Central memory CD8-positive, alpha-beta T cell (primary cell): Measurements from ENCODE around the gene UFD1.
"Not testable (repeated sequence)": the region's sequence is repeated elsewhere in the genome, so short reads cannot be mapped to it uniquely, and the experiment has no call there.

ENCODE experiments used
- ATAC-seq: fragments of 150-1000 bp; cut with Tn5 transposase; replicated peaks from 2 replicates; pipeline ENCODE4 v1.10.0; 2022; ENCODE audit warnings: mild to moderate bottlenecking, moderate FRiP score, moderate number of reproducible peaks; ENCODE audit not compliant: poor library complexity, severe bottlenecking; ENCODE audit errors: extremely low read depth
- DNase-seq, 2 donors: peaks; one replicate each; pipeline ENCODE4 v3.0.0; 2021; ENCODE audit warnings: low spot score in 2 of 2
- H3K27ac Mint-ChIP-seq: one replicate; pipeline ENCODE4 v1.8.0; 2022; ENCODE audit warnings: low read depth, mild to moderate bottlenecking, moderate library complexity, mixed read lengths
- H3K27me3 Mint-ChIP-seq: one replicate; pipeline ENCODE4 v1.8.0; 2022; ENCODE audit warnings: mixed read lengths
- H3K36me3 Mint-ChIP-seq: one replicate; pipeline ENCODE4 v1.8.0; 2022; ENCODE audit warnings: mild to moderate bottlenecking, moderate library complexity, mixed read lengths; ENCODE audit not compliant: insufficient read depth
- H3K4me1 Mint-ChIP-seq: one replicate; pipeline ENCODE4 v1.8.0; 2022; ENCODE audit warnings: mixed read lengths
- H3K4me3 Mint-ChIP-seq: one replicate; pipeline ENCODE4 v1.8.0; 2022; ENCODE audit warnings: mild to moderate bottlenecking, moderate library complexity, mixed read lengths
- H3K9me3 Mint-ChIP-seq: one replicate; pipeline ENCODE4 v1.8.0; 2022; ENCODE audit warnings: mixed read lengths

The UFD1 gene

GRCh38 chr22:19445279-19445982 is 33.6 kb downstream of the UFD1 start:
- not testable (repeated sequence) for H3K4me3 Mint-ChIP-seq, H3K9me3 Mint-ChIP-seq, H3K27me3 Mint-ChIP-seq, ATAC-seq, DNase-seq
- H3K36me3 Mint-ChIP-seq: peaks cover 28% of the 10 kb centered on the region
- H3K4me1 Mint-ChIP-seq: peaks cover 46% of the 10 kb centered on the region
- peak overlapping the region; percentile 46 for H3K27ac Mint-ChIP-seq

DNA sequence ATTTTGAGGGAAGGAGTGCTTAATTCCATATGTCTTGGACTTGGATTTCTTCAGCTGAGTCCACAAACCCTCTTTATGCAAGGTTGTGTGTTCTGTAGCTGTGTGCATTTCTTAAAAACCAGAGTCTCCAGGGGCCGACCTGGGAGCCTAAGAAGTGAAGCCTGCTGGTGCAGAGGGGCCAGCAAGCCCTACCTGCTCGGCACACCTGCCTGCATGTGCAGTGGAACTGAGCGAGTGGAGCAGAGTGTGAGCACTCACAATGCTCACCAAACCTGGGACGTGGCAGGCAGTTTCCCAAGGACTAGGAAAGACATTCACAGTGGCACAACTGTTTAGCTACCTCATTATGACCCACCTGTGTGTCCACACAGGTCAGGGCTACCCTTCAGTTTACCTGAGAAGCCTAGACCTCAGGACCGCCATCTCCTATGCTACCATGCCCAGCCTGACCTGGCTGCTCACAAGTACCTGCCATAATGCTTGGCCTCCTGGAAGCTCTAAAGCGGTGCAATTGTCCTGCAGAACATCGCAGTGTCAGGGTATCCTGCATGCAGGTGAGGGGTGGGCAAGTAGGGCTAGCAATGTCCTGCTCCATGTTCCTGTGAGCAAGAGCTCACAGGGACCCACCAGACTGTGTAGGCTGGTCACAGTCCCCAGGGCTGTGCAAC is 35.3 kb downstream of the UFD1 start:
- ATAC-seq (no peak), DNase-seq (no peak)
- no peaks in the 10 kb centered on the region for H3K9me3 Mint-ChIP-seq
- H3K4me1 Mint-ChIP-seq: peaks cover 46% of the 10 kb centered on the region
- H3K36me3 Mint-ChIP-seq: peaks cover 32% of the 10 kb centered on the region
- H3K27ac Mint-ChIP-seq: no peak overlapping the region
- H3K4me3 Mint-ChIP-seq: no peak overlapping the region
- no peaks in the 10 kb centered on the region for H3K27me3 Mint-ChIP-seq

- Mint-ChIP-seq H3K27me3 (no peaks in the 10 kb centered on the region), H3K4me1 (peaks cover 41% of the 10 kb centered on the region), H3K4me3 (no peak overlapping the region), H3K36me3 (peaks cover 32% of the 10 kb centered on the region), H3K27ac (no peak overlapping the region), H3K9me3 (no peaks in the 10 kb centered on the region)
- ATAC-seq: no peak
- DNase-seq: no peak
Observed at GRCh38 chr22:19442166-19442565, 36.8 kb downstream of the UFD1 start.

- Mint-ChIP-seq H3K27me3 (no peaks in the 10 kb centered on the region), H3K36me3 (peaks cover 30% of the 10 kb centered on the region), H3K4me1 (peaks cover 27% of the 10 kb centered on the region), H3K27ac (no peak overlapping the region), H3K4me3 (no peak overlapping the region), H3K9me3 (no peaks in the 10 kb centered on the region)
- DNase-seq (no peak), ATAC-seq (no peak)
Observed at GRCh38 chr22:19440411-19441195, 38.4 kb downstream of the UFD1 start.

DNA sequence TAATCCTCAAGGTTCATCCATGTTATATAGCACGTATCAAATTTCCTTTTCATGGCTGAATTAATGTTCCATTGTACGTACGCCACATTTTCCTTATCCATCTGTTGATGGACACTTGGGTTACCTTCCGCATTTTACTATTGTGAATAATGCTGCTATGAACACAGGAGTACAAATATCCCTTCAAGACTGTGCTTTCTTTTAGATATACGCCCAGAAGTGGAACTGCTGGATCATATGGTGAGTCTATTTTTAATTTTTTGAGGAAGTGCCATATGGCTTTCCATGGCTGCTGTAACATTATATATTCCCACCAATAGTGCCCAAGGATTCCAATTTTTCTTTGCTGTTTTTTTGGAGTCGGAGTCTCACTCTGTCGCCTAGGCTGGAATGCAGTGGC is 40.7 kb downstream of the UFD1 start:
- Mint-ChIP-seq H3K4me3 (no peak overlapping the region), H3K9me3 (no peaks in the 10 kb centered on the region), H3K27me3 (no peaks in the 10 kb centered on the region), H3K36me3 (peaks cover 26% of the 10 kb centered on the region), H3K27ac (no peak overlapping the region), H3K4me1 (peaks cover 8% of the 10 kb centered on the region)
- DNase-seq: no peak
- no peak for ATAC-seq

DNA sequence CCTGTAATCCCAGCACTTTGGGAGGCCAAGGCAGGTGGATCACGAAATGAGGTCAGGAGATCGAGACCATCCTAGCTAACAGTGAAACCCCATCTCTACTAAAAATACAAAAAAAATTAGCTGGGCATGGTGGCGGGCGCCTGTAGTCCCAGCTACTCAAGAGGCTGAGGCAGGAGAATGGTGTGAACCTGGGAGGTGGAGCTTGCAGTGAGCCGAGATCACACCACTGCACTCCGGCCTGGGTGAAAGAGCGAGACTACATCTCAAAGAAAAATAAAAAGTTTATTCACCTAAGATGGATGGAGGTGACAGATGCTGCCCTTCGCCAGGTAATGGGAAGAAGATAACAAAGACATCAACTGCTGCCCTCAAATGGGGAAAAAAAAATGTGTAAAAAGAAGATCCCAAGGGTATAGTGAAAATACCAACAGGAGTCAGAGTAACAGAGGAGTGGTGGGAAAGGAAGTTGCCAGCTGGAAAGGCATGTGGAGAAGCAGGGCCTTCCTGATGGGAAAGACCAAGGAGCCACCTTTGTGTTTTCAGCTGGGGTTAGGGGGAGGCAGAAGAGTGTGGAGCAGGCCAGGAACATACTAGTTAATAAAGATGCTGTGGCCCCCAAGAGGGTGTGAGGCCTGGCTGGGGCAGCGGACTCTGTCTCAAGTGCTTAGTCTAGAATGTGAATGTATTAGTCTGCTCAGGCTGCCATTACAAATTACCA is 42.4 kb downstream of the UFD1 start:
- H3K4me1 Mint-ChIP-seq, H3K27me3 Mint-ChIP-seq, DNase-seq, H3K4me3 Mint-ChIP-seq, ATAC-seq, H3K27ac Mint-ChIP-seq, H3K9me3 Mint-ChIP-seq: not testable (repeated sequence)
- peaks cover 32% of the 10 kb centered on the region for H3K36me3 Mint-ChIP-seq

DNA sequence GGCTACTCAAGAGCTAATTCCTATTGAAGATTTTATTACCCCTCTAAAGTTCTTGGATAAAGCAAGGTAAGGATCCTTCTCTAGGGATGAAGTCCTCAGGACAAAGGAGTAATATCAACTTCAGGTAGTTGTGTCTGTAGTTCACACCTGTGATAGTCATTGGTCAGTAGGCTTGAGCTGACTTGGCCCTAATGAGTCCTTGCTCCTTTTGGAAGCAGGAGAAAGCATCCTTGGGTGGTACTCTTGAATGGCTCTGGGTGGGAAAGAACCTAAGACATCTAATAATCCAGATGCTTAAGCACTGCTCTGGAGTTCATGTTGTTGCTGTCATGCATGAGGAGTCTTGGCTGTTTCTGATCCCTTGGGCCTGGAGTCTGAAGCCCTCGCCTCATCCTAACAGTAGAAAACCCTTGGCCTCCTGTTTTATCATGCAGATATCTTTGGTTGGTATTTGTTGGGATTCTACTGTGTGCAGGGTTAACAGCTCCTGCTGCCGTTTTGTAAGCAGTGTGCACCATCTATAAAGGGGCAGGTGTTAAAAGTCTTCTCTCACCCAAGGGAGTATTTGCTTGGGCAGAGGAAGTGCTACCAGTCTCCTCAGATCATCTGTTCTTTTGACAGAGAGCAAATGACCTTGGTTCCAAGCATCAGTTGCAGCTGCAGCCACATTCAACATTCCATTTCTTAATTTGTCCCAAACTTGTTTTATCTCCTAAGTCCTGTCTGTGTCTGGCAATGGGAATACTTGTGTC is 44.0 kb downstream of the UFD1 start:
- no peaks in the 10 kb centered on the region for H3K27me3 Mint-ChIP-seq

GRCh38 chr22:19434401-19434800 is 44.6 kb downstream of the UFD1 start:
- Mint-ChIP-seq H3K4me3 (peak overlapping the region; percentile 88), H3K27me3 (no peaks in the 10 kb centered on the region), H3K9me3 (no peaks in the 10 kb centered on the region), H3K36me3 (peaks cover 38% of the 10 kb centered on the region), H3K4me1 (peaks cover 20% of the 10 kb centered on the region), H3K27ac (no peak overlapping the region)
- DNase-seq (no peak), ATAC-seq (no peak)

More for the DNA sequence above, 44.0 kb downstream of the UFD1 start:
- Mint-ChIP-seq H3K4me1 (peaks cover 14% of the 10 kb centered on the region), H3K27ac (no peak overlapping the region), H3K9me3 (no peaks in the 10 kb centered on the region), H3K36me3 (peaks cover 36% of the 10 kb centered on the region), H3K4me3 (no peak overlapping the region)
- DNase-seq (no peak), ATAC-seq (no peak)

- Mint-ChIP-seq H3K36me3 (peaks cover 32% of the 10 kb centered on the region), H3K27me3 (no peaks in the 10 kb centered on the region), H3K4me1 (peaks cover 32% of the 10 kb centered on the region), H3K4me3 (peak within 1 kb of the TSS; percentile 88), H3K9me3 (no peaks in the 10 kb centered on the region), H3K27ac (peak within 1 kb of the TSS; percentile 87)
- peak; percentile 73 to 74 for DNase-seq
- peak; percentile 81 for ATAC-seq
Observed at GRCh38 chr22:19432133-19432851, 46.7 kb downstream of the UFD1 start, which contains the start of gene MRPL40. MRPL40 (plus strand) TSS chr22:19432545; CDS start chr22:19432555, 10 bp downstream.

GRCh38 chr22:19431649-19432132 is 47.3 kb downstream of the UFD1 start, which contains the start of gene HIRA:
HIRA (minus strand) TSS chr22:19431733; CDS start chr22:19431476, 257 bp downstream.
- Mint-ChIP-seq H3K4me3 (peak within 1 kb of the TSS; percentile 88), H3K27me3 (no peaks in the 10 kb centered on the region), H3K27ac (peak within 1 kb of the TSS; percentile 87), H3K36me3 (peaks cover 35% of the 10 kb centered on the region), H3K9me3 (no peaks in the 10 kb centered on the region), H3K4me1 (peaks cover 38% of the 10 kb centered on the region)
- DNase-seq (peak; percentile 80 to 88), ATAC-seq (peak; percentile 60)

GRCh38 chr22:19430890-19431541 is 48.0 kb downstream of the UFD1 start:
- ATAC-seq (no peak), DNase-seq (no peak)
- H3K4me1 Mint-ChIP-seq: peaks cover 45% of the 10 kb centered on the region

More at GRCh38 chr22:19430890-19431541, 48.0 kb downstream of the UFD1 start:
- Mint-ChIP-seq H3K27ac (peak overlapping the region; percentile 87), H3K27me3 (no peaks in the 10 kb centered on the region), H3K4me3 (peak overlapping the region; percentile 88), H3K9me3 (no peaks in the 10 kb centered on the region), H3K36me3 (peaks cover 35% of the 10 kb centered on the region)
